Activated CD4-positive, alpha-beta T cell treated with anti-CD3 and anti-CD28 coated beads, Interleukin-2, amount 10 ng/mL, durations not matched to agents 7 days and 5 days (primary cell): ENCODE data around the gene STON2. TPM values are rescaled to one million over a fixed set of nuclear protein-coding genes. Genes with fewer than 3 reads are reported as not detected.
"Not testable (repeated sequence)": the region's sequence is repeated elsewhere in the genome, so short reads cannot be mapped to it uniquely, and the experiment has no call there.

Experiments used
- CTCF ChIA-PET: fragments of 350-600 bp; sonication (Branson Sonifier 250); formaldehyde crosslinking; loops from one replicate; lab custom pipeline; 2021; ENCODE audit warnings: antibody characterized with exemption; lab: Charles Lee
- POLR2A ChIA-PET: fragments of 350-600 bp; sonication (Branson Sonifier 250); formaldehyde crosslinking; loops from one replicate; lab custom pipeline; 2021; ENCODE audit warnings: antibody characterized with exemption; lab: Charles Lee
- DNase-seq: peaks from one replicate; pipeline ENCODE4 v3.0.0-alpha.2; 2020
- H3K27ac Mint-ChIP-seq: one replicate; pipeline ENCODE4 v1.8.0; 2021; ENCODE audit warnings: mild to moderate bottlenecking, moderate library complexity, mixed read lengths
- H3K27me3 Mint-ChIP-seq: one replicate; pipeline ENCODE4 v1.8.0; 2021; ENCODE audit warnings: mixed read lengths
- H3K36me3 Mint-ChIP-seq: one replicate; pipeline ENCODE4 v1.8.0; 2021; ENCODE audit warnings: low read depth, mixed read lengths
- H3K4me1 Mint-ChIP-seq: one replicate; pipeline ENCODE4 v1.8.0; 2021; ENCODE audit warnings: mixed read lengths
- H3K4me3 Mint-ChIP-seq: one replicate; pipeline ENCODE4 v1.8.0; 2021; ENCODE audit warnings: mild to moderate bottlenecking, moderate library complexity, mixed read lengths
- H3K9me3 Mint-ChIP-seq: one replicate; pipeline ENCODE4 v1.8.0; 2021; ENCODE audit warnings: mixed read lengths
- total RNA-seq, 2 experiments: library from RNA; stranded (reverse); gene quantifications; one replicate each; pipeline ENCODE4 v1.2.3, GENCODE V29; 2021

Gene STON2
- total RNA-seq, 2 experiments from 2014 or later, result 0.72 to 1.1 TPM

GRCh38 chr14:81435048-81435390, 34.9 kb upstream of the STON2 start:
- CTCF ChIA-PET, result interaction anchor here (0.7 kb wide), 1 partner anchor 18 kb away, joined by 3 read pairs; no protein-coding TSS in a partner anchor
- no peak for DNase-seq
- no peaks in the 10 kb centered on the region for H3K9me3 Mint-ChIP-seq
- no peak overlapping the region for H3K27ac Mint-ChIP-seq
- peak overlapping the region; percentile 63 for H3K4me3 Mint-ChIP-seq
- H3K27me3 Mint-ChIP-seq, result peaks cover 69% of the 10 kb centered on the region
- POLR2A ChIA-PET, result no interaction called here
- no peaks in the 10 kb centered on the region for H3K36me3 Mint-ChIP-seq
- H3K4me1 Mint-ChIP-seq, result peaks cover 10% of the 10 kb centered on the region

DNA sequence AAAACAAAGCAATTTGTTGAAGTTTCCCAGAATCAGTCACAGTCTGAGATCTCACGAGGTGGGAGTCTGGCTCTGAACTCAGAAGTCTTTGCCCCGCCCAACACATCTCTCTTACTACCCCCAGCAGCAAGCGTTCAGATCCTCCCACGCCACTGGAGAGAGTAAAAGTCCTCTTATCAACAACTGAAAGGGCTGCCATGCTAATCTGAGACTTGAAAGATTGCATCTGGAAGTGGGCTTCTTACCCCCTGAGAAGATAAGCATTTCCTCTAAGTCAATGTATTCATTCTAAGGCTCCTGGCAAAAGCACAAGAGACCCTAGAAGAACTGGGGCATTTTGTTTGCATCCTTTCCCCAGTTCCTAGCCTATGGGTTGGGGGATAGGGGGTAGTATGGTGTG, 34.1 kb upstream of the STON2 start:
- H3K27me3 Mint-ChIP-seq, result peaks cover 64% of the 10 kb centered on the region
- H3K4me1 Mint-ChIP-seq, result peaks cover 10% of the 10 kb centered on the region
- peak overlapping the region; percentile 21 for H3K4me3 Mint-ChIP-seq
- DNase-seq, result no peak
- CTCF ChIA-PET, result no interaction called here
- POLR2A ChIA-PET, result no interaction called here
- H3K27ac Mint-ChIP-seq, result no peak overlapping the region
- no peaks in the 10 kb centered on the region for H3K9me3 Mint-ChIP-seq
- no peaks in the 10 kb centered on the region for H3K36me3 Mint-ChIP-seq

- Mint-ChIP-seq H3K36me3 (no peaks in the 10 kb centered on the region), H3K4me3 (no peak overlapping the region), H3K9me3 (no peaks in the 10 kb centered on the region), H3K27ac (no peak overlapping the region), H3K4me1 (peaks cover 10% of the 10 kb centered on the region), H3K27me3 (peaks cover 56% of the 10 kb centered on the region)
- no peak for DNase-seq
- POLR2A ChIA-PET, result no interaction called here
- CTCF ChIA-PET, result no interaction called here
These were observed 33.3 kb upstream of the STON2 start for GRCh38 chr14:81433378-81433777.

- H3K9me3 Mint-ChIP-seq, result no peaks in the 10 kb centered on the region
- H3K27me3 Mint-ChIP-seq, result peaks cover 54% of the 10 kb centered on the region
- H3K4me1 Mint-ChIP-seq, result peaks cover 10% of the 10 kb centered on the region
- DNase-seq, result no peak
- POLR2A ChIA-PET, result no interaction called here
- H3K36me3 Mint-ChIP-seq, result no peaks in the 10 kb centered on the region
- H3K27ac Mint-ChIP-seq, result no peak overlapping the region
- CTCF ChIA-PET, result no interaction called here
- H3K4me3 Mint-ChIP-seq, result no peak overlapping the region
These were observed 32.1 kb upstream of the STON2 start for GRCh38 chr14:81432219-81432661.

DNA sequence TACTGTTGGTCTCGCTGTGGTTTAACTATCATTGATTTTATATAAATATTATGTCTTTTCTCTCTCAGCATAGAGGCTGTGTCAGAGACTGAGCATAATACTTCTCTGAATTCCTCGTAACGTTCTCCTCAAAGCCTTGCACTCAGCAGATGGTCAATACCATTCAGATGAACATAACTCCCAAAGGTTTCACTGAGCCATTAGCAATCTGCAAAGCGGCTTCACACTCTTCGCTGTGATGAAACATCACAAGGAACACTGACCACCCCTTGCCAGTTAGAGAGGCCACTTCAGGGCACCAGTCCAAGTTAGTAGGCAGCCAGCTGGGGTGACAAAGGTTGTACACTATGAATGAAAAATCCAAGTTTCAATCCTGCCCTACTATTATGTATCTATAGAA, 30.1 kb upstream of the STON2 start:
- Mint-ChIP-seq H3K36me3 (no peaks in the 10 kb centered on the region), H3K9me3 (no peaks in the 10 kb centered on the region), H3K27me3 (peaks cover 48% of the 10 kb centered on the region), H3K27ac (no peak overlapping the region), H3K4me3 (no peak overlapping the region), H3K4me1 (peaks cover under 1% of the 10 kb centered on the region)
- DNase-seq, result no peak
- ChIA-PET CTCF (no interaction called here), POLR2A (no interaction called here)

- H3K27me3 Mint-ChIP-seq, result peaks cover 44% of the 10 kb centered on the region
- POLR2A ChIA-PET, DNase-seq, H3K27ac Mint-ChIP-seq, CTCF ChIA-PET, H3K4me1 Mint-ChIP-seq, H3K4me3 Mint-ChIP-seq, H3K9me3 Mint-ChIP-seq, H3K36me3 Mint-ChIP-seq: not testable (repeated sequence)
These were observed 29.6 kb upstream of the STON2 start for GRCh38 chr14:81429749-81430148.

DNA sequence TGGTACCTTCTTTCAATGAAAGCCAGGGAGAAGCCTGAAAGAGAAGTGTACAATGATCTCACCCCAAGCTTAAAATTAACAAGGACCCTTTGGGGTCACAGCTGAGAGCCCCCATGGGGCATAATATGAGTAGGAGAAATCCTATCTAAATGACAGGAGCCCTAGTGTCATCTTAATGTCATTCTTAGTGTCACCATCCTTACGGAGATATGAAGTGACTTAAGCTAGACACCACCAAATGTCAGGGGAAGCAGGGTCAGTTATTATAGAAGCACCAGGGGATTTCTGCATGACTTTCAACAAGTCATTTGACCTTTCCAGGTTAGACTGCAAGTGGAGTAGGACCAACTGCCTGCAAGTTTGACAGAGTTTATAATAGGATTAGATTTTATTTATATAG, 28.9 kb upstream of the STON2 start:
- Mint-ChIP-seq H3K27ac (no peak overlapping the region), H3K27me3 (peaks cover 39% of the 10 kb centered on the region), H3K9me3 (no peaks in the 10 kb centered on the region), H3K36me3 (no peaks in the 10 kb centered on the region), H3K4me3 (no peak overlapping the region), H3K4me1 (no peaks in the 10 kb centered on the region)
- CTCF ChIA-PET, result interaction anchor here (0.8 kb wide), 1 partner anchor 12 kb away, joined by 3 read pairs; no protein-coding TSS in a partner anchor
- DNase-seq, result no peak
- POLR2A ChIA-PET, result no interaction called here

GRCh38 chr14:81427348-81428058, 27.4 kb upstream of the STON2 start:
- no peaks in the 10 kb centered on the region for H3K4me1 Mint-ChIP-seq
- POLR2A ChIA-PET, result no interaction called here

GRCh38 chr14:81423504-81423903, 23.4 kb upstream of the STON2 start:
- no peak for DNase-seq
- H3K9me3 Mint-ChIP-seq, result no peaks in the 10 kb centered on the region
- POLR2A ChIA-PET, result no interaction called here
- peaks cover 17% of the 10 kb centered on the region for H3K27me3 Mint-ChIP-seq
- no peaks in the 10 kb centered on the region for H3K36me3 Mint-ChIP-seq
- H3K4me1 Mint-ChIP-seq, result no peaks in the 10 kb centered on the region
- CTCF ChIA-PET, result interaction anchor here (0.6 kb wide), 1 partner anchor 51 kb away, joined by 3 read pairs; no protein-coding TSS in a partner anchor
- no peak overlapping the region for H3K4me3 Mint-ChIP-seq
- H3K27ac Mint-ChIP-seq, result no peak overlapping the region

More at GRCh38 chr14:81427348-81428058, 27.4 kb upstream of the STON2 start:
- Mint-ChIP-seq H3K9me3 (no peaks in the 10 kb centered on the region), H3K4me3 (no peak overlapping the region), H3K27ac (no peak overlapping the region), H3K36me3 (no peaks in the 10 kb centered on the region), H3K27me3 (peaks cover 24% of the 10 kb centered on the region)
- no peak for DNase-seq
- CTCF ChIA-PET, result interaction anchor here (0.6 kb wide), 2 partner anchors 499 to 692 kb away, joined by 3 read pairs; no protein-coding TSS in a partner anchor

DNA sequence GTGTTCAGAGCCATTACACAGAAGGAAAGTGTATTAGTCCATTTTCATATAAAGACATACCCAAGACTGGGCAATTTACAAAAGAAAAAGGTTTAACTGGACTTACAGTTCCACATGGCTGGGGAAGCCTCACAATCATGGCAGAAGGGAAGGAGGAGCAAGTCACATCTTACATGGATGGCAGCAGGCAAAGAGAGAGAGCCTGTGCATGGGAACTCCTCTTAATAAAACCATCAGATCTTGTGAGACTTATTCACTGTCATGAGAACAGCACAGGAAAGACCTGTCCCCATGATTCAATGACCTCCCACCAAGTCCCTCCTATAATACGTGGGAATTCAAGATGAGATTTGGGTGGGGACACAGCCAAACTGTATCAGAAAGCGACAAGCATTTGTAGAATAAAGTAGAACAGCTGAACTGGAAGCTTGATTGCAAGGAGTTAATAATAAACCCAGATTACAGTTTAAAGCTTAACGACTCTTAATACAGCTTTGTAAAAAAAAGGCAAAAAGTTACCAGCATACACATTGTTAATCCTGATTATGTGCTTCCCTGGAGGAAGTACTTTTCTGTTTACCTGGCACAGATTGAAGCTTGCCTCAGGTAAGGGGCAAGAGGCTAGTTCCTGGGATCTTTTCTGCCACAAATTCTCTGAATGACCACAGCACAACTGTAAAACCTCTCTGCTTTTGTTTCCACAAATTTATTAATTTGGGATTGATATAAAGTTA, 18.1 kb upstream of the STON2 start:
- Mint-ChIP-seq H3K4me1 (peaks cover 4% of the 10 kb centered on the region), H3K9me3 (peaks cover 6% of the 10 kb centered on the region), H3K27me3 (no peaks in the 10 kb centered on the region), H3K36me3 (no peaks in the 10 kb centered on the region), H3K27ac (no peak overlapping the region), H3K4me3 (no peak overlapping the region)
- DNase-seq, result no peak
- POLR2A ChIA-PET, result no interaction called here
- CTCF ChIA-PET, result interaction anchor here (1.3 to 1.9 kb wide), 3 partner anchors 16 to 28 kb away, joined by 3 to 8 read pairs (median 3); no protein-coding TSS in a partner anchor

- DNase-seq, result no peak
- ChIA-PET POLR2A (no interaction called here), CTCF (interaction anchor here (1.0 to 1.2 kb wide), 2 partner anchors 12 to 43 kb away, joined by 3 read pairs; no protein-coding TSS in a partner anchor)
- no peak overlapping the region for H3K4me3 Mint-ChIP-seq
- no peak overlapping the region for H3K27ac Mint-ChIP-seq
- peaks cover 4% of the 10 kb centered on the region for H3K4me1 Mint-ChIP-seq
- H3K36me3 Mint-ChIP-seq, result no peaks in the 10 kb centered on the region
- H3K27me3 Mint-ChIP-seq, result peaks cover 1% of the 10 kb centered on the region
- peaks cover 6% of the 10 kb centered on the region for H3K9me3 Mint-ChIP-seq
These were observed 16.9 kb upstream of the STON2 start for GRCh38 chr14:81416981-81417380.

DNA sequence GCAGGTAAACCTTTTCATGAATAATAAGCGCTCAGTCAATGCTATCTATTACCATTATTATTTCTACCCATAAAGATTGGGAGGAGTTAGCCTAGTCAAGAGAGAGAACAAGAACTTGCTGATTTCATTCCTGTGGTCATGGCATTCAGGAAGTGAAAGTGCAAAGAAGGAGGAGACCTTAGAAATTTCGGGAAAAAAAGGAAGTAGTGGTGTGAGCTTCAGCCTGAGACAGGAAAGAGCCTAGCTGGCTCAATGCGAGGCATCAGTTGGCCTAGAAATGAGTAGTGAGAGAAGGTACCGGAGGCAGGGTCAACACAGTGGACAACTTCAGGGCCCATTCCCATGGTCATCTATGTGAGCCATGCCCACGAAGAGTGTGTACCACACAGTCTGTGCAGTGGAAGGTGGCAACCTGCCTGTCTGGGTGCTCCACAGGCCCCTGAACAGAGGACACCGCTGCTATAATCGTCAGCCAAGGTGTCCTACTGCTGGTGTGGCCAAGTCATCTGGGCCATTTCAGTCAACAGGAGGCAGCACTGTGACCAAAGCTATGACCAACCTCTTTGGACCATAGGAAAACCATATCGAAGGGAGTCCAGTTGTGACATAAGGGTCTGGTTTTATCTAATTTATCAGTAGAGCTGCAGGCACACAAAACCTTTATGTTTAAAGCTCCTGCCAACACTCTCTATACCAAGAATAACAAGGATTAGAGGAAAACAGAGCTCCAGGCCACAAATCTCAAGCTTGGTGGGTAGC, 16.2 kb upstream of the STON2 start:
- ChIA-PET POLR2A (no interaction called here), CTCF (interaction anchor here (0.6 to 1.2 kb wide), 3 partner anchors 13 to 43 kb away, joined by 3 read pairs; no protein-coding TSS in a partner anchor)
- H3K4me1 Mint-ChIP-seq, result peaks cover 4% of the 10 kb centered on the region
- H3K9me3 Mint-ChIP-seq, result peaks cover 6% of the 10 kb centered on the region
- no peak overlapping the region for H3K27ac Mint-ChIP-seq
- H3K36me3 Mint-ChIP-seq, result no peaks in the 10 kb centered on the region
- H3K4me3 Mint-ChIP-seq, result no peak overlapping the region
- peaks cover 5% of the 10 kb centered on the region for H3K27me3 Mint-ChIP-seq
- no peak for DNase-seq
